Karpas-422 (cell line): Measurements from ENCODE around the gene CRYGB. TPM values are rescaled to one million over a fixed set of nuclear protein-coding genes. Genes with fewer than 3 reads are reported as not detected.

Experiments used
- DNase-seq: peaks from one replicate; pipeline ENCODE4 v3.0.0-alpha.2; 2015
- H2AFZ ChIP-seq: fragments of 200-600 bp; sonication (generic); 2 replicates; pipeline ENCODE4 v1.6.1; 2014; ENCODE audit warnings: antibody characterized with exemption, low read length, mixed read lengths
- H3K27ac ChIP-seq: fragments of 200-600 bp; sonication (generic); 2 replicates; pipeline ENCODE4 v1.5.1; 2014; ENCODE audit warnings: mild to moderate bottlenecking, low read length, moderate library complexity
- H3K27me3 ChIP-seq: fragments of 200-600 bp; sonication (generic); 2 replicates; pipeline ENCODE4 v1.6.1; 2014; ENCODE audit warnings: low read length, mixed read lengths
- H3K36me3 ChIP-seq: fragments of 200-600 bp; sonication (generic); 2 replicates; pipeline ENCODE4 v1.6.1; 2014; ENCODE audit warnings: low read length, mixed read lengths; ENCODE audit not compliant: insufficient read depth
- H3K4me1 ChIP-seq: fragments of 200-600 bp; sonication (generic); 2 replicates; pipeline ENCODE4 v1.6.1; 2014; ENCODE audit warnings: mild to moderate bottlenecking, low read length, mixed read lengths
- H3K4me2 ChIP-seq: fragments of 200-600 bp; sonication (generic); 2 replicates; pipeline ENCODE4 v1.6.1; 2014; ENCODE audit warnings: low read length, low read depth, mild to moderate bottlenecking; ENCODE audit not compliant: poor library complexity, severe bottlenecking
- H3K4me3 ChIP-seq: fragments of 200-600 bp; sonication (generic); 2 replicates; pipeline ENCODE4 v1.5.1; 2014; ENCODE audit warnings: mild to moderate bottlenecking, antibody characterized with exemption, low read length, mixed read lengths
- H3K79me2 ChIP-seq: fragments of 200-600 bp; sonication (generic); 2 replicates; pipeline ENCODE4 v1.6.1; 2014; ENCODE audit warnings: mild to moderate bottlenecking, low read length, mixed read lengths
- H3K9ac ChIP-seq: fragments of 200-600 bp; sonication (generic); 2 replicates; pipeline ENCODE4 v1.6.0; 2014; ENCODE audit warnings: low read length
- H3K9me2 ChIP-seq: fragments of 200-600 bp; sonication (generic), shearing (Covaris generic); replicated peaks from 2 replicates; pipeline ENCODE4 v1.6.0; 2014; ENCODE audit warnings: mild to moderate bottlenecking, low read length, moderate library complexity; ENCODE audit not compliant: insufficient read depth
- H3K9me3 ChIP-seq: fragments of 300-700, 200-600 bp; sonication (generic); 2 replicates; pipeline ENCODE4 v1.6.1; 2014; ENCODE audit warnings: low read length, mixed read lengths
- H4K20me1 ChIP-seq: fragments of 200-600 bp; sonication (generic); 2 replicates; pipeline ENCODE4 v1.6.1; 2014; ENCODE audit warnings: mild to moderate bottlenecking, antibody characterized with exemption, low read length, low read depth; ENCODE audit not compliant: insufficient read depth
- total RNA-seq: library from RNA; depleted of rRNA; stranded (reverse); fragments of >200 nt; shearing (Covaris generic); gene quantifications from 2 replicates; pipeline ENCODE4 v1.2.3, GENCODE V29; 2014; ENCODE audit warnings: low replicate concordance; rRNA removed

CRYGB gene
- total RNA-seq, 1 experiment from 2014 or later = not detected

GRCh38 chr2:208098267-208098666 is 47.7 kb downstream of the CRYGB start:
- Histone ChIP-seq H3K27me3 (no peaks in the 10 kb centered on the region), H4K20me1 (no peaks in the 10 kb centered on the region), H3K9me3 (no peaks in the 10 kb centered on the region), H3K4me1 (no peaks in the 10 kb centered on the region), H3K4me2 (no peak overlapping the region), H2AFZ (no peak overlapping the region), H3K4me3 (no peak overlapping the region), H3K9me2 (no peaks in the 10 kb centered on the region), H3K79me2 (no peaks in the 10 kb centered on the region), H3K9ac (no peak overlapping the region), H3K36me3 (no peaks in the 10 kb centered on the region), H3K27ac (no peak overlapping the region)
- DNase-seq = no peak

GRCh38 chr2:208097801-208098200 is 48.2 kb downstream of the CRYGB start:
- Histone ChIP-seq H3K36me3 (no peaks in the 10 kb centered on the region), H3K27me3 (no peaks in the 10 kb centered on the region), H3K27ac (no peak overlapping the region), H4K20me1 (no peaks in the 10 kb centered on the region), H3K9ac (no peak overlapping the region), H3K9me3 (no peaks in the 10 kb centered on the region), H3K4me2 (no peak overlapping the region), H2AFZ (no peak overlapping the region), H3K4me3 (no peak overlapping the region), H3K4me1 (no peaks in the 10 kb centered on the region), H3K9me2 (no peaks in the 10 kb centered on the region), H3K79me2 (no peaks in the 10 kb centered on the region)
- DNase-seq = no peak

DNA sequence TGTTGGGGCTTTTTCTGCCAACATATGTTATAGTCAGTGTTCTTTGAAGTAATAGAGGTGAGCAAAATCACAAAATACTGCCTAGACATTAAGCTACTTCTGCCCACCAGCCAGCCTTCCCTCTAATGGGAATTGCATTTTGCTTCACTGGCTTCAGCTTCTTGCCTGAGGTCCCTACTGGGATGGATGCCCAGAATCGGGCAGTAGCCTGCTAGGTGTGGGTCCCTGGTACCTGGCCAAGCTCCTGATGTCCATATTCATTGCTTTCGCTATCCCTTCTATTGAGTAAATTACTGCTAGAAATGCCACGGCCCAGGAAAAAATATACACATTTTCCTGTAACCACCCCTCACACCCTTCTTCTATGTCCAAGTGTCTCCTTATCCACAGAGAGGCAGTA is 48.6 kb downstream of the CRYGB start:
- DNase-seq = no peak

GRCh38 chr2:208096080-208096479 is 49.9 kb downstream of the CRYGB start:
- Histone ChIP-seq H2AFZ (no peak overlapping the region), H3K36me3 (no peaks in the 10 kb centered on the region), H3K27me3 (no peaks in the 10 kb centered on the region), H3K27ac (no peak overlapping the region), H3K4me2 (no peak overlapping the region), H3K9ac (no peak overlapping the region), H3K79me2 (no peaks in the 10 kb centered on the region), H3K4me3 (no peak overlapping the region), H3K9me2 (no peaks in the 10 kb centered on the region), H3K9me3 (no peaks in the 10 kb centered on the region), H4K20me1 (no peaks in the 10 kb centered on the region), H3K4me1 (no peaks in the 10 kb centered on the region)
- DNase-seq = no peak

More for the DNA sequence above, 48.6 kb downstream of the CRYGB start:
- no peak overlapping the region for H3K27ac ChIP-seq
- no peak overlapping the region for H3K4me2 ChIP-seq
- no peaks in the 10 kb centered on the region for H3K36me3 ChIP-seq
- no peaks in the 10 kb centered on the region for H3K27me3 ChIP-seq
- H3K9me2 ChIP-seq = no peaks in the 10 kb centered on the region
- H3K9me3 ChIP-seq = no peaks in the 10 kb centered on the region
- H3K79me2 ChIP-seq = no peaks in the 10 kb centered on the region
- H3K4me3 ChIP-seq = no peak overlapping the region
- H3K9ac ChIP-seq = no peak overlapping the region
- H3K4me1 ChIP-seq = no peaks in the 10 kb centered on the region
- no peak overlapping the region for H2AFZ ChIP-seq
- no peaks in the 10 kb centered on the region for H4K20me1 ChIP-seq

DNA sequence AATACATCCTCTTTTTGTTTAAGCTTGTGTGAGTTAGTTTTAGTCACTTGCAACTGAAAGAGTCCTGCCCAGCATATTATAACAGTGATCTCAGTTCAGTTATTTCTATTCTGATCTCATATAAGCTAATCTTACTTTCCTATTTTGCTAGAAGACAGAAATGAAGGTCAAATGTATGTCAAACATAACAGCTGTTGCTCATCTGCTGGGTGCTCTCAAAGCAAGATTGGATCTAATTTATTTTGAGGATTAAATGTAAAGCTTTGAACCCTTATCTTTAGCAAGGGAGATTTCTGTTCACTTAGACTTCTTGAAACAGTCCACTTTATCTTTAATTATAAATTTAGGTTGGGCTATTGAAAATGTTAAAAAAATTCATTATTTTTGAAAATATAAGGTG is 52.8 kb downstream of the CRYGB start:
- H3K27ac ChIP-seq = no peak overlapping the region
- no peaks in the 10 kb centered on the region for H4K20me1 ChIP-seq
- H3K79me2 ChIP-seq = no peaks in the 10 kb centered on the region
- no peak overlapping the region for H2AFZ ChIP-seq
- H3K4me2 ChIP-seq = no peak overlapping the region
- H3K4me1 ChIP-seq = no peaks in the 10 kb centered on the region
- H3K9me3 ChIP-seq = no peaks in the 10 kb centered on the region
- H3K27me3 ChIP-seq = no peaks in the 10 kb centered on the region
- H3K4me3 ChIP-seq = no peak overlapping the region
- no peak overlapping the region for H3K9ac ChIP-seq
- no peaks in the 10 kb centered on the region for H3K9me2 ChIP-seq
- DNase-seq = no peak
- no peaks in the 10 kb centered on the region for H3K36me3 ChIP-seq

Other genes with a start within 250 kb of the CRYGB start
- gene PLEKHM3, start 120.6 kb downstream of the CRYGB start, total RNA-seq = 19.7 and 19.9 TPM in 2 replicates
- not detected in 2 replicates for gene CRYGD, start 21.6 kb downstream of the CRYGB start, total RNA-seq
- gene CRYGC, start 16.3 kb downstream of the CRYGB start, total RNA-seq = not detected in 2 replicates
- not detected in 2 replicates for gene CRYGA, start 17.4 kb upstream of the CRYGB start, total RNA-seq
- gene C2orf80, start 43.9 kb upstream of the CRYGB start, total RNA-seq = not detected in 2 replicates
- 44.1 and 50.6 TPM in 2 replicates for gene IDH1, start 108.9 kb upstream of the CRYGB start, total RNA-seq
- gene PIKFYVE, start 120.1 kb upstream of the CRYGB start, total RNA-seq = 38.4 and 58.0 TPM in 2 replicates